Testis (tissue), 3 donors: ENCODE measurements around the gene OPALIN. TPM values are rescaled to one million over a fixed set of nuclear protein-coding genes. Genes with fewer than 3 reads are reported as not detected.

ENCODE experiments used
- DNase-seq: peaks from one replicate; pipeline ENCODE4 v3.0.0-alpha.2; 2019
- H3K27ac ChIP-seq, 2 donors: fragments of 200-600 bp; sonication (generic); one replicate each; pipeline ENCODE4 v1.5.1; 2019
- H3K27me3 ChIP-seq: fragments of 200-600 bp; sonication (generic); one replicate; pipeline ENCODE4 v1.5.1; 2019
- H3K36me3 ChIP-seq: fragments of 200-600 bp; sonication (generic); one replicate; pipeline ENCODE4 v1.5.1; 2017; ENCODE audit warnings: low read depth; ENCODE audit errors: missing control alignments
- H3K4me1 ChIP-seq: fragments of 200-600 bp; sonication (generic); one replicate; pipeline ENCODE4 v1.5.1; 2019
- H3K4me3 ChIP-seq, 2 donors: fragments of 200-600 bp; sonication (generic); one replicate each; pipeline ENCODE4 v1.5.1; 2017 to 2019
- H3K9me3 ChIP-seq: fragments of 200-600 bp; sonication (generic); one replicate; pipeline ENCODE4 v1.5.1; 2017
- POLR2A ChIP-seq: fragments of 450-650 bp; IDR thresholded peaks from one replicate; pipeline ENCODE4 v1.6.1; 2017; ENCODE audit warnings: antibody characterized with exemption, mild to moderate bottlenecking, moderate library complexity
- WGBS, 2 donors: methylation state at CpG; one replicate each; pipeline ENCODE4 v1.1.5; 2018; 5-methylcytosine and 5-hydroxymethylcytosine counted together
- intact Hi-C: fragments of 100-400 bp; cut with DNase I; formaldehyde crosslinking; loops from one replicate; pipeline ENCODE4 v1.15.1; 2023; ENCODE audit warnings: low total_unique reads
- polyA plus RNA-seq: library from polyadenylated mRNA; stranded (reverse); fragments of 350-450 nt; fragmentation: Illumina TruSeq; extraction: RNeasy Lipid Tissue Mini Kit (QIAGEN cat#74804); gene quantifications from one replicate; pipeline ENCODE4 v1.2.3, GENCODE V29; 2014; ENCODE audit warnings: low read depth, low replicate concordance; ENCODE audit not compliant: insufficient read depth
- total RNA-seq, 2 donors: library from RNA; depleted of rRNA; stranded (reverse); fragments of >200 nt; gene quantifications; one replicate each; pipeline ENCODE4 v1.2.3, GENCODE V29; 2016
- TF ChIP-seq, protein P1 (sequence below), 3 experiments: fragments of 450-650 bp in 2 of 3; fragments of 200-600 bp in 1 of 3; sonication (generic) in 1 of 3; IDR thresholded peaks; one replicate each; pipeline ENCODE4 v1.5.1; 2016 to 2019; ENCODE audit warnings: antibody characterized with exemption in 3 of 3, mild to moderate bottlenecking in 2 of 3, moderate library complexity in 1 of 3

The OPALIN gene
- total and polyA plus RNA-seq, 3 donors from 2014 or later, result not detected

- Histone ChIP-seq H3K36me3 (no peaks in the 10 kb centered on the region), H3K27me3 (no peaks in the 10 kb centered on the region), H3K27ac (no peak overlapping the region), H3K4me1 (no peaks in the 10 kb centered on the region), H3K4me3 (no peak overlapping the region), H3K9me3 (no peaks in the 10 kb centered on the region)
- intact Hi-C loops, result no loop called here
- TF ChIP-seq, protein P1, sequence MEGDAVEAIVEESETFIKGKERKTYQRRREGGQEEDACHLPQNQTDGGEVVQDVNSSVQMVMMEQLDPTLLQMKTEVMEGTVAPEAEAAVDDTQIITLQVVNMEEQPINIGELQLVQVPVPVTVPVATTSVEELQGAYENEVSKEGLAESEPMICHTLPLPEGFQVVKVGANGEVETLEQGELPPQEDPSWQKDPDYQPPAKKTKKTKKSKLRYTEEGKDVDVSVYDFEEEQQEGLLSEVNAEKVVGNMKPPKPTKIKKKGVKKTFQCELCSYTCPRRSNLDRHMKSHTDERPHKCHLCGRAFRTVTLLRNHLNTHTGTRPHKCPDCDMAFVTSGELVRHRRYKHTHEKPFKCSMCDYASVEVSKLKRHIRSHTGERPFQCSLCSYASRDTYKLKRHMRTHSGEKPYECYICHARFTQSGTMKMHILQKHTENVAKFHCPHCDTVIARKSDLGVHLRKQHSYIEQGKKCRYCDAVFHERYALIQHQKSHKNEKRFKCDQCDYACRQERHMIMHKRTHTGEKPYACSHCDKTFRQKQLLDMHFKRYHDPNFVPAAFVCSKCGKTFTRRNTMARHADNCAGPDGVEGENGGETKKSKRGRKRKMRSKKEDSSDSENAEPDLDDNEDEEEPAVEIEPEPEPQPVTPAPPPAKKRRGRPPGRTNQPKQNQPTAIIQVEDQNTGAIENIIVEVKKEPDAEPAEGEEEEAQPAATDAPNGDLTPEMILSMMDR (IDR thresholded peaks at IDR 0.05), result no peak
- no peak for TF ChIP-seq POLR2A
- DNase-seq, result no peak
- 92 to 96% methylated on average over 4 of the region's 4 CpGs for WGBS, 2 donors
Observed at GRCh38 chr10:96344178-96344577, 14.6 kb downstream of the OPALIN start.

GRCh38 chr10:96342402-96342801 lies 16.4 kb downstream of the OPALIN start:
- Histone ChIP-seq H3K4me3 (no peak overlapping the region), H3K9me3 (no peaks in the 10 kb centered on the region), H3K27ac (no peak overlapping the region), H3K4me1 (no peaks in the 10 kb centered on the region), H3K36me3 (no peaks in the 10 kb centered on the region), H3K27me3 (no peaks in the 10 kb centered on the region)
- intact Hi-C loops, result no loop called here
- TF ChIP-seq POLR2A, result no peak
- TF ChIP-seq, protein P1 (IDR thresholded peaks at IDR 0.05), result no peak
- DNase-seq, result no peak
- WGBS, 2 donors, result 75 to 84% methylated on average over 4 of the region's 4 CpGs

- TF ChIP-seq, protein P1 (IDR thresholded peaks at IDR 0.05), result no peak
- TF ChIP-seq POLR2A, result no peak
- Histone ChIP-seq H3K4me1 (no peaks in the 10 kb centered on the region), H3K27ac (no peak overlapping the region), H3K4me3 (no peak overlapping the region), H3K9me3 (no peaks in the 10 kb centered on the region), H3K27me3 (no peaks in the 10 kb centered on the region), H3K36me3 (no peaks in the 10 kb centered on the region)
- 74 to 75% methylated on average over 5 of the region's 5 CpGs for WGBS, 2 donors
- intact Hi-C loops, result no loop called here
- DNase-seq, result no peak
Observed at GRCh38 chr10:96341219-96342182, 17.3 kb downstream of the OPALIN start.

DNA sequence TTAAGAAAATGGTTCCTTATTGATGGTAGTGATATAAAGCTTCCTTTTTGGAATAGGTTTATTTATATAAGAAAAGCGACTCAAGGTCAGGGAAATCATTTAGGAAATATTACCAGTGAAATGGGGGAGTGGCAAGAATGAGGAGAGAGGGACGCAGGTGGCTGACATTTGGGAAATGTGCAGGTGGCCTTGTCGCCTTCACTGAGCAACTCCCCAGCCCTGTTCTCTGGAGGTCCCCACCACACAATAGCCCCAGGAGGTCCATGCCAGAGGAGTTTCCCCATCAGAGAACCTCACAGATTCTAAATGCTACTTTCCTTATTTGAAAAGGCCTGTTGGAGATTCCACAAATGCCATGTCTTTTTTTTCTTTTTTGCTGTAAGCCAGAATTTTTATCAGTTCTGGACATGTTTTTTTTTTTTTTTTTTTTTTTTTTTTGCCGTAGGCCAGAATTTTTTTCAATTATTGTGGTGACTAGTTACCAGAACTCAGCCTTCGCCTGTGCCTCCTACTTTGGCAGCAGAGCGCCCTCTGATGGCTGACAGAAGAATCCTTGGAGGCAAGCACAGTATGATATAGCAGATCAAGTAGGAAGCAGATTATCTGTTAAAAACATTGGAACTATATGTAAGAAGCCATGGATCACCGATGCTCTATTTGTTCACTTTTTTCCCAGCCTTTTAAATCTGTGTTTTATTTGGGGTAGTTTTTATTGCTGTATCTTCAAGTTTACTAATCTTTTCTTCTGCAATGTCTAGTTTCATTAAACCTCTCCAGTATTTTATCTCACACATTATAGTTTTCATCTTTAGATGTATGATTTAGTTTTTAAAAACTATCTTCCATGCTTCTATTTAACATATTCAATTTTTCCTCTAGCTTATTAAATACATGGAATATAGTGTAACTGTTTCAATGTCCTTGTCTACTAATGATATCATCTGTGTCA lies 18.6 kb downstream of the OPALIN start:
- H3K4me1 ChIP-seq, result no peaks in the 10 kb centered on the region
- H3K9me3 ChIP-seq, result no peaks in the 10 kb centered on the region
- DNase-seq, result peak; percentile 72
- H3K27ac ChIP-seq, result no peak overlapping the region
- no peak overlapping the region for H3K4me3 ChIP-seq
- TF ChIP-seq POLR2A, result no peak
- TF ChIP-seq, protein P1 (IDR thresholded peaks at IDR 0.05), result peak in 2 of 3 experiments; percentile 28 to 48
- intact Hi-C loops, result no loop called here
- WGBS, 2 donors, result 46 to 56% methylated on average over 7 of the region's 7 CpGs
- H3K27me3 ChIP-seq, result no peaks in the 10 kb centered on the region
- H3K36me3 ChIP-seq, result no peaks in the 10 kb centered on the region
